Hair follicular keratinocyte (primary cell): ENCODE data around the gene NGFR. TPM values are rescaled to one million over a fixed set of nuclear protein-coding genes. Genes with fewer than 3 reads are reported as not detected.

Experiments used
- total RNA-seq: library from RNA; depleted of rRNA; stranded (reverse); fragments of >200 nt; gene quantifications from 2 replicates; pipeline ENCODE4 v1.2.3, GENCODE V29; 2015

Gene NGFR, protein sequence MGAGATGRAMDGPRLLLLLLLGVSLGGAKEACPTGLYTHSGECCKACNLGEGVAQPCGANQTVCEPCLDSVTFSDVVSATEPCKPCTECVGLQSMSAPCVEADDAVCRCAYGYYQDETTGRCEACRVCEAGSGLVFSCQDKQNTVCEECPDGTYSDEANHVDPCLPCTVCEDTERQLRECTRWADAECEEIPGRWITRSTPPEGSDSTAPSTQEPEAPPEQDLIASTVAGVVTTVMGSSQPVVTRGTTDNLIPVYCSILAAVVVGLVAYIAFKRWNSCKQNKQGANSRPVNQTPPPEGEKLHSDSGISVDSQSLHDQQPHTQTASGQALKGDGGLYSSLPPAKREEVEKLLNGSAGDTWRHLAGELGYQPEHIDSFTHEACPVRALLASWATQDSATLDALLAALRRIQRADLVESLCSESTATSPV
- 24.0 and 64.8 TPM in 2 replicates for total RNA-seq

DNA sequence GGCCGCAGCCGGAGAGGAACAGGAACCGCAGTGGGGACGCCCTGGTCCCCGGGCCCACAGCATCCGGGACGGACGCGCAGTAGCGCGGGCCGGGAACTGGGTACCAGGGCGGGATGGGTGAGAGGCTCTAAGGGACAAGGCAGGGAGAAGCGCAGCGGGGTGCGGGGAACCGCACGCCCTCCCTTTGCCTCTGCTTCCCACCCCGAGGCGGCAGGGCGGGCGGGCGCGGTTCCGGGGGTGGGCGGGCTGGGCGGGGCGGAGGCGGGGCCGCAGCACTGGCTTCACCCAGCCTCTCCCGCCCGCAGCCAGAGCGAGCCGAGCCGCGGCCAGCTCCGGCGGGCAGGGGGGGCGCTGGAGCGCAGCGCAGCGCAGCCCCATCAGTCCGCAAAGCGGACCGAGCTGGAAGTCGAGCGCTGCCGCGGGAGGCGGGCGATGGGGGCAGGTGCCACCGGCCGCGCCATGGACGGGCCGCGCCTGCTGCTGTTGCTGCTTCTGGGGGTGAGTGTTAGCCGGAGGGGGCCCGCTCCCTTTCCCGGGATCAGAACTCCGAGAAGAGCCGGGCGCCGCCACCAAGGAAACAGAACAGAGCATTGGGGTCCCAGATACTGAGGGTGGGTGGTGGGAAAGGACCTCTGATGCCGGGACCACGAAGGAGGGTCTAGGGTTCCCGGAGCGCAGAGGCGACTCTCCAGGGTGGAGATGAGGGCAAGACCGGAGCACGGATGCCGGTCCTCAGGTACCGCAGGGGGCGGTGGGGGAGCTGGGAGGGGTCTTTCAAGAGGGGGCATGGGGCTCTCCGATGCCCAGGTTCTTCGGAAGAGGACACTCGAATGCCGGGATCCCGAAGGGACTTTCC, at the start of gene NGFR:
Gene NGFR, plus strand, starts transcription at position 308 of the 856 bp plus-strand sequence. Its CDS starts 125 bp downstream, at position 433.

Other genes with a start within 250 kb of the NGFR start
- gene ZNF652, start 133.0 kb upstream of the NGFR start, total RNA-seq, result 6.0 and 7.1 TPM in 2 replicates
- gene PHB1, start 80.4 kb upstream of the NGFR start, total RNA-seq, result 135 and 209 TPM in 2 replicates
- 0.08 and 0.38 TPM in 2 replicates for gene NXPH3, start 80.6 kb downstream of the NGFR start, total RNA-seq
- gene SPOP, start 182.8 kb downstream of the NGFR start, total RNA-seq, result 20.9 and 29.1 TPM in 2 replicates
- gene SLC35B1, start 212.7 kb downstream of the NGFR start, total RNA-seq, result 71.7 and 76.9 TPM in 2 replicates